ENCODE measurements around the gene DBN1. TPM values are rescaled to one million over a fixed set of nuclear protein-coding genes. Genes with fewer than 3 reads are reported as not detected.

Gene DBN1
- polyA plus RNA-seq, 1 donor (not counting 4 experiments of a cell fraction or from before 2014, with no cell fraction given): 59.4 TPM

DNA sequence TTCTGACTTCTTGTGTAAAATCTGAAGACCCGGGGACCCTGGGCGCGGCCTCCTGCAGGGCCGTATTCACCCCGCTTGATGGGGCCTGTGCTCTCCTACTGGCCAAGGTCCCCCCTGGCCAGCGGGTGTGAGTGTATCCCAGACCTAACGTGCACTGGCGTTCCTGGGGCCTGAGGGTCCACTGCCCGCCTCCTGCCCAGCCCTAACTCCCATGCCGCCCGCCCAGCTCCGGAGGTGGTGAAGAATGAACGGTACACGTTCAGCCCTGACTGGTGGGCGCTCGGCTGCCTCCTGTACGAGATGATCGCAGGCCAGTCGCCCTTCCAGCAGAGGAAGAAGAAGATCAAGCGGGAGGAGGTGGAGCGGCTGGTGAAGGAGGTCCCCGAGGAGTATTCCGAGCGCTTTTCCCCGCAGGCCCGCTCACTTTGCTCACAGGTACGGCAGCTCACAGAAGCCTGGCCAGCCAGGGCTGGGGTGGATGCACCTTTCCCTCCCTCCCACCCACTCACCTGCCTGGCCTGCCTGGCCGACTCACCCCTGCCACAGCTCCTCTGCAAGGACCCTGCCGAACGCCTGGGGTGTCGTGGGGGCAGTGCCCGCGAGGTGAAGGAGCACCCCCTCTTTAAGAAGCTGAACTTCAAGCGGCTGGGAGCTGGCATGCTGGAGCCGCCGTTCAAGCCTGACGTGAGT is 37.4 kb downstream of the DBN1 start:
- peaks cover 41% of the 10 kb centered on the region for H3K4me1 ChIP-seq (ENCODE audit: control insufficient read depth, extremely low read depth, insufficient read depth, low read length)
- dilution Hi-C loops (cut with MboI; ENCODE audit: extremely low pct_ligation_motif_present, low sequenced_read_pairs): no loop called here
- peaks cover 2% of the 10 kb centered on the region for H3K79me2 ChIP-seq (ENCODE audit: control insufficient read depth, insufficient read depth, low read length)
- H3K4me2 ChIP-seq (ENCODE audit: control insufficient read depth, extremely low read depth, insufficient read depth, low read depth, low read length): no peak overlapping the region
- peaks cover 23 to 54% of the 10 kb centered on the region in 2 experiments for H3K36me3 ChIP-seq (ENCODE audit: control insufficient read depth in 2 of 2, extremely low read depth in 1 of 2, insufficient read depth in 2 of 2, low read length in 2 of 2)
- DNase-seq (ENCODE audit: low read depth, low spot score): no peak
- H2AFZ ChIP-seq (ENCODE audit: control insufficient read depth, low read length): no peak overlapping the region
- H3K27me3 ChIP-seq (ENCODE audit: control insufficient read depth, extremely low read depth, insufficient read depth, low read length): no peaks in the 10 kb centered on the region
- H3K27ac ChIP-seq (ENCODE audit: control insufficient read depth, insufficient read depth, low read length): no peak overlapping the region
- H3K9me1 ChIP-seq (ENCODE audit: control insufficient read depth, extremely low read depth, insufficient read depth, low read length): no peaks in the 10 kb centered on the region
- FAIRE-seq: no peak
- H4K20me1 ChIP-seq (ENCODE audit: control insufficient read depth, extremely low read depth, insufficient read depth, low read length): no peaks in the 10 kb centered on the region
- H3K9ac ChIP-seq (ENCODE audit: control insufficient read depth, extremely low read depth, insufficient read depth, low read length): no peak overlapping the region
- no peak overlapping the region for H3K4me3 ChIP-seq (ENCODE audit: control insufficient read depth in 2 of 3, extremely low read depth in 1 of 3, insufficient read depth in 2 of 3, low read depth in 1 of 3, low read length in 3 of 3)
- H3K9me3 ChIP-seq (ENCODE audit: control insufficient read depth, low read depth, low read length): no peaks in the 10 kb centered on the region
- no peak for TF ChIP-seq EZH2 (IDR thresholded peaks at IDR 0.05; ENCODE audit: low read length)
- TF ChIP-seq, protein P1, sequence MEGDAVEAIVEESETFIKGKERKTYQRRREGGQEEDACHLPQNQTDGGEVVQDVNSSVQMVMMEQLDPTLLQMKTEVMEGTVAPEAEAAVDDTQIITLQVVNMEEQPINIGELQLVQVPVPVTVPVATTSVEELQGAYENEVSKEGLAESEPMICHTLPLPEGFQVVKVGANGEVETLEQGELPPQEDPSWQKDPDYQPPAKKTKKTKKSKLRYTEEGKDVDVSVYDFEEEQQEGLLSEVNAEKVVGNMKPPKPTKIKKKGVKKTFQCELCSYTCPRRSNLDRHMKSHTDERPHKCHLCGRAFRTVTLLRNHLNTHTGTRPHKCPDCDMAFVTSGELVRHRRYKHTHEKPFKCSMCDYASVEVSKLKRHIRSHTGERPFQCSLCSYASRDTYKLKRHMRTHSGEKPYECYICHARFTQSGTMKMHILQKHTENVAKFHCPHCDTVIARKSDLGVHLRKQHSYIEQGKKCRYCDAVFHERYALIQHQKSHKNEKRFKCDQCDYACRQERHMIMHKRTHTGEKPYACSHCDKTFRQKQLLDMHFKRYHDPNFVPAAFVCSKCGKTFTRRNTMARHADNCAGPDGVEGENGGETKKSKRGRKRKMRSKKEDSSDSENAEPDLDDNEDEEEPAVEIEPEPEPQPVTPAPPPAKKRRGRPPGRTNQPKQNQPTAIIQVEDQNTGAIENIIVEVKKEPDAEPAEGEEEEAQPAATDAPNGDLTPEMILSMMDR (optimal IDR thresholded peaks at IDR 0.05 in 1 of 3, IDR thresholded peaks at IDR 0.05 in 1 of 3, conservative IDR thresholded peaks at IDR 0.05 in 1 of 3; ENCODE audit: extremely low read depth in 1 of 3, insufficient read depth in 2 of 3, low read length in 3 of 3): no peak

DNA sequence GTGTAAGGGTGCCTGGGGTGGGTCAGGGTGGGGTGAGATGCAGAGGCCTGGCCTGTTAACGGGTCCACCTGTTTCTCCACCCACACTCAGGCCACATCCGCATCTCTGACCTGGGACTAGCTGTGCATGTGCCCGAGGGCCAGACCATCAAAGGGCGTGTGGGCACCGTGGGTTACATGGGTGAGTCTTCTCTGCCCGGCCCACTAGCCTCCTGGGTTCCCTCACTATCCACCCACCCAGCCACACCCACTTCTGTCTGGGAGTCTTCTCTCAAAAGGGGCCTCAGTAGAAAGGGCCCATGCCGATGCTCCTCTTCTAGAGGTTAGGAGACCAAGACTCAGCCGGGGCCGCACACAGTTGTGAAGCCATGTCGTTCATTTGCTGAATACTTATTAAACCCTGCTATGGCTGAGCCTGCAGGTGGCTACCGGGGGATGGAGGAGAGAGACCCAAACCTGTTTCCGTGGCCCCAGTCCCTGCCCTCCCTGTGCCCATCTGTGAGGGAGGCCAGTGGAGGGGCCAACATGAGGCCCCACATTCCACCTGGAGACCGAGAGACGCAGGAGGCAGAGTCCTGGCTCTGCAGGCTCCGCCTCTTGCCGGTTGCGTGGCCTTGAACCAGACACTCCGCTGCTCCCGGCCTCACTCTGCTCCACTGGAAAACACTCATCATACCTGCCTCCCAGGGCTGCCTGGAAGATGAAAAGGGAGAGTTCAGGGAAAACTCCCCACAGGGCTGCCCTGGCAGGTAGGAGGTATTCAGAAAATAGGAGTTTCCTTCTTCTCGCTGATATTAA is 38.3 kb downstream of the DBN1 start:
- dilution Hi-C loops (cut with MboI; ENCODE audit: extremely low pct_ligation_motif_present, low sequenced_read_pairs): no loop called here
- Histone ChIP-seq H3K4me3 (ENCODE audit: control insufficient read depth in 2 of 3, extremely low read depth in 1 of 3, insufficient read depth in 2 of 3, low read depth in 1 of 3, low read length in 3 of 3) (no peak overlapping the region), H3K36me3 (ENCODE audit: control insufficient read depth in 2 of 2, extremely low read depth in 1 of 2, insufficient read depth in 2 of 2, low read length in 2 of 2) (peaks cover 23 to 56% of the 10 kb centered on the region in 2 experiments)

More for the DNA sequence above, 38.3 kb downstream of the DBN1 start:
- Histone ChIP-seq H3K27ac (ENCODE audit: control insufficient read depth, insufficient read depth, low read length) (no peak overlapping the region), H2AFZ (ENCODE audit: control insufficient read depth, low read length) (no peak overlapping the region), H3K79me2 (ENCODE audit: control insufficient read depth, insufficient read depth, low read length) (peaks cover 2% of the 10 kb centered on the region), H4K20me1 (ENCODE audit: control insufficient read depth, extremely low read depth, insufficient read depth, low read length) (no peaks in the 10 kb centered on the region), H3K9me3 (ENCODE audit: control insufficient read depth, low read depth, low read length) (no peaks in the 10 kb centered on the region), H3K27me3 (ENCODE audit: control insufficient read depth, extremely low read depth, insufficient read depth, low read length) (no peaks in the 10 kb centered on the region), H3K9me1 (ENCODE audit: control insufficient read depth, extremely low read depth, insufficient read depth, low read length) (no peaks in the 10 kb centered on the region), H3K4me2 (ENCODE audit: control insufficient read depth, extremely low read depth, insufficient read depth, low read depth, low read length) (no peak overlapping the region), H3K4me1 (ENCODE audit: control insufficient read depth, extremely low read depth, insufficient read depth, low read length) (peaks cover 50% of the 10 kb centered on the region), H3K9ac (ENCODE audit: control insufficient read depth, extremely low read depth, insufficient read depth, low read length) (no peak overlapping the region)
- FAIRE-seq (no peak), DNase-seq (ENCODE audit: low read depth, low spot score) (no peak)
- TF ChIP-seq, protein P1 (optimal IDR thresholded peaks at IDR 0.05 in 1 of 3, IDR thresholded peaks at IDR 0.05 in 1 of 3, conservative IDR thresholded peaks at IDR 0.05 in 1 of 3; ENCODE audit: extremely low read depth in 1 of 3, insufficient read depth in 2 of 3, low read length in 3 of 3): no peak
- no peak for TF ChIP-seq EZH2 (IDR thresholded peaks at IDR 0.05; ENCODE audit: low read length)
